HEK293 (cell line): ENCODE data around the gene EYA3.

Experiments used
- CTCF ChIA-PET: fragments of 350-600 bp; formaldehyde crosslinking; extraction: SDS; loops from one replicate; lab custom pipeline; 2021; ENCODE audit warnings: antibody characterized with exemption; lab: Yijun Ruan, JAX
- POLR2A ChIA-PET: fragments of 300-600 bp; formaldehyde crosslinking; extraction: SDS; loops from one replicate; lab custom pipeline; 2020; ENCODE audit warnings: antibody characterized with exemption, inconsistent platforms; lab: Yijun Ruan, JAX
- H3K27ac ChIP-seq: fragments of 200-500 bp; sonication (Bioruptor generic); 2 replicates; pipeline ENCODE4 v1.5.1; 2014; ENCODE audit warnings: low read depth, low read length, control low read depth, inconsistent platforms; ENCODE audit errors: extremely low read depth
- H3K36me3 ChIP-seq, 2 experiments: fragments of 200-500 bp in 1 of 2; sonication (Bioruptor generic) in 1 of 2; 1 replicate in 1 of 2; 2 replicates in 1 of 2; pipeline ENCODE4 v1.5.1; 2014 to 2017; ENCODE audit warnings: inconsistent platforms in 2 of 2, low read length in 2 of 2; ENCODE audit not compliant: control insufficient read depth in 2 of 2, insufficient read depth in 1 of 2
- H3K4me1 ChIP-seq: fragments of 200-500 bp; sonication (Bioruptor generic); 2 replicates; pipeline ENCODE4 v1.5.1; 2014; ENCODE audit warnings: mild to moderate bottlenecking, low read length, inconsistent platforms; ENCODE audit not compliant: control insufficient read depth, insufficient read depth
- H3K4me3 ChIP-seq: 2 replicates; pipeline ENCODE4 v1.5.1; 2011; ENCODE audit warnings: low read depth, mild to moderate bottlenecking, control low read depth, low read length, moderate library complexity
- H3K9me3 ChIP-seq: fragments of 200-500 bp; sonication (Bioruptor generic); 2 replicates; pipeline ENCODE4 v1.5.1; 2014; ENCODE audit warnings: low read depth, low read length, inconsistent platforms; ENCODE audit not compliant: control insufficient read depth, insufficient read depth
- CTCF ChIP-seq: fragments of 450-650 bp; formaldehyde crosslinking; IDR thresholded peaks from 2 replicates; pipeline ENCODE4 v1.5.1; 2016; ENCODE audit warnings: missing biosample characterization, missing genetic modification characterization
- ZEB2 ChIP-seq: fragments of 450-650 bp; formaldehyde crosslinking; IDR thresholded peaks from 2 replicates; pipeline ENCODE4 v1.5.1; 2016; ENCODE audit warnings: missing biosample characterization, missing genetic modification characterization
- ZIC2 ChIP-seq: fragments of 450-650 bp; formaldehyde crosslinking; IDR thresholded peaks from 2 replicates; pipeline ENCODE4 v1.5.1; 2016; ENCODE audit warnings: missing biosample characterization, missing genetic modification characterization
- ZNF133 ChIP-seq: fragments of 450-650 bp; formaldehyde crosslinking; IDR thresholded peaks from 2 replicates; pipeline ENCODE4 v1.5.1; 2016; ENCODE audit warnings: missing biosample characterization, missing genetic modification characterization
- ZNF146 ChIP-seq: fragments of 450-650 bp; formaldehyde crosslinking; IDR thresholded peaks from 2 replicates; pipeline ENCODE4 v1.5.1; 2016; ENCODE audit warnings: missing biosample characterization, missing genetic modification characterization
- ZNF266 ChIP-seq: fragments of 450-650 bp; formaldehyde crosslinking; IDR thresholded peaks from 2 replicates; pipeline ENCODE4 v1.5.1; 2016; ENCODE audit warnings: missing biosample characterization, missing genetic modification characterization, low read depth
- ZNF416 ChIP-seq: fragments of 450-650 bp; formaldehyde crosslinking; IDR thresholded peaks from 2 replicates; pipeline ENCODE4 v1.5.1; 2016; ENCODE audit warnings: missing biosample characterization, missing genetic modification characterization
- ZNF423 ChIP-seq: fragments of 450-650 bp; formaldehyde crosslinking; IDR thresholded peaks from 2 replicates; pipeline ENCODE4 v1.5.1; 2016; ENCODE audit warnings: missing biosample characterization, missing genetic modification characterization
- ZNF530 ChIP-seq: fragments of 450-650 bp; formaldehyde crosslinking; IDR thresholded peaks from 2 replicates; pipeline ENCODE4 v1.5.1; 2016; ENCODE audit warnings: low read depth, missing biosample characterization, missing genetic modification characterization
- ZNF558 ChIP-seq: fragments of 450-650 bp; formaldehyde crosslinking; IDR thresholded peaks from 2 replicates; pipeline ENCODE4 v1.5.1; 2016; ENCODE audit warnings: missing biosample characterization, missing genetic modification characterization
- ZNF596 ChIP-seq: fragments of 450-650 bp; IDR thresholded peaks from 2 replicates; pipeline ENCODE4 v1.5.0; 2018; ENCODE audit warnings: missing biosample characterization, mild to moderate bottlenecking, missing genetic modification characterization, moderate library complexity
- ZNF645 ChIP-seq: fragments of 450-650 bp; formaldehyde crosslinking; IDR thresholded peaks from 2 replicates; pipeline ENCODE4; 2016; ENCODE audit warnings: missing biosample characterization, missing genetic modification characterization
- ZNF654 ChIP-seq: fragments of 450-650 bp; formaldehyde crosslinking; IDR thresholded peaks from 2 replicates; pipeline ENCODE4 v1.5.1; 2016; ENCODE audit warnings: low read depth, missing biosample characterization, missing genetic modification characterization
- ZNF701 ChIP-seq: fragments of 450-650 bp; formaldehyde crosslinking; IDR thresholded peaks from 2 replicates; pipeline ENCODE4 v1.5.1; 2016; ENCODE audit warnings: missing biosample characterization, missing genetic modification characterization
- ZNF747 ChIP-seq: fragments of 450-650 bp; formaldehyde crosslinking; IDR thresholded peaks from 2 replicates; pipeline ENCODE4 v1.5.1; 2016; ENCODE audit warnings: missing biosample characterization, missing genetic modification characterization
- TF ChIP-seq, protein P1 (sequence below): fragments of 450-650 bp; IDR thresholded peaks from 2 replicates; pipeline ENCODE4 v1.5.1; 2018; ENCODE audit warnings: missing biosample characterization, missing genetic modification characterization
- TF ChIP-seq, protein P2 (sequence below): fragments of 450-650 bp; formaldehyde crosslinking; IDR thresholded peaks from 2 replicates; pipeline ENCODE4 v1.5.1; 2016; ENCODE audit warnings: missing biosample characterization, missing genetic modification characterization

EYA3 gene

DNA sequence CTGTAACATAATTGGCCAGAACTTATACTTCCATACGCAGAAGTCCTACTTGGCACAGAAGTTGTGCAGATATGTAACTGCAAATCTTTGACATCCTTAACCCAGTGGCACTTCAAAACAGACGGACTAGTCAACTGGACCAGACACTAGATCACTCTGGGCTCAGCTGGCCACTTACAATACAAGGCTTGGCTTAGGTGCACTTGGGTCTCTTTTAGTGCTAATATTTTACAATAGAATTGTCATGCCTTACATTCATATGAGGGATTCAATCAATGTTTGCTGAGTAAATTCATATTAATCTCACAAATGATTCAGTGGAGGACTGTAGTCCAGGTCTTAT lies 108.6 kb downstream of the EYA3 start:
- no peaks in the 10 kb centered on the region for H3K4me1 ChIP-seq
- H3K27ac ChIP-seq, result no peak overlapping the region
- no peaks in the 10 kb centered on the region for H3K9me3 ChIP-seq
- TF ChIP-seq ZNF266 (tag by site-specific recombination), result no peak
- no peak for TF ChIP-seq ZEB2 (tag by site-specific recombination)
- no peak for TF ChIP-seq ZNF530 (tag by site-specific recombination)
- TF ChIP-seq ZNF747, result no peak
- no peak for TF ChIP-seq ZNF146 (tag by site-specific recombination)
- ChIA-PET POLR2A (no interaction called here), CTCF (interaction anchor here (0.6 to 5.9 kb wide), 19 partner anchors 9 to 1060 kb away, joined by 3 to 30 read pairs (median 4); partner anchors contain the start of gene XKR8)
- H3K36me3 ChIP-seq, result peaks cover 0 to 23% of the 10 kb centered on the region in 2 experiments; a peak in 1 of 3 replicates
- H3K4me3 ChIP-seq, result no peak overlapping the region

DNA sequence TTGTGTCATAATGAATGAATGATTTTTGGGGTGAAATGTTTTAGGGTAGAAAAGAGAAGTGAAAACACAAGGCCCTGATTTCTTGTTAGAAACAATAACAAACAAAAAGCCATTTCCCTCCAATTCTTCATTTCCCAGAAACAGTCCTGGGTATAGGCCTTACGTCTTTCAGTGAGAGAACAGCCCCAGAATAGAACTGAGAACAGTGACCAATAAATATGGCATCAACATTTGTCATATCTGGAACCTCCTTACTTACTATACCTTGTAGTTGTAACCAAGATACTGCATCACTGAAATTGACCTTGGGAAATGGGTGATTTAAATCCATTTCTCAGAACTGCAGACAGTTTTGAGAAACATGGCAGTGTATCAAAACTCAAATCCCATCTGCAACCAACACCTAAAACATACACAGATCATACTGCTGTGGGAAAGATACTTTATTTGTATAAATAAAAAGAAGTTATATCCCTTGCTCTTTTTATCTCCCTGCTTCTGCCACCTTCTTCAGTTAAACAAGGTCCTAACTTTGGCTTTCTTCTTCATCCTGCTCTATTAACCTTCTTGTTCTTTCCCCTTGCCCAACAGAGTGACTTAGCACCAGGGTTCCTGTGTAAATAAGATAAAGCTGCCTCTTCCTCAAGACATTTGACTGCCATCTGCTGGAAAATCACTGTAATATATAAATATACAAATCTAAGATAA lies 109.1 kb downstream of the EYA3 start:
- Histone ChIP-seq H3K36me3 (peaks cover 0 to 28% of the 10 kb centered on the region in 2 experiments; a peak in 1 of 3 replicates), H3K9me3 (no peaks in the 10 kb centered on the region), H3K4me1 (no peaks in the 10 kb centered on the region), H3K4me3 (no peak overlapping the region), H3K27ac (no peak overlapping the region)
- CTCF ChIA-PET, result interaction anchor here (0.6 to 5.9 kb wide), 17 partner anchors 8 to 1060 kb away, joined by 3 to 30 read pairs (median 4); partner anchors contain the start of gene XKR8
- no peak for TF ChIP-seq ZNF133 (tag by site-specific recombination)
- TF ChIP-seq CTCF (tag by site-specific recombination), result peak; percentile 44; the same call in 1 of the 2 replicates
- 0 out of 2 replicates have a peak, but pooled peaks have one; percentile 22 for TF ChIP-seq ZNF558 (tag by site-specific recombination)
- peak; percentile 76 for TF ChIP-seq ZNF654 (tag by site-specific recombination)
- no peak for TF ChIP-seq ZNF701 (tag by site-specific recombination)
- TF ChIP-seq, protein P1, sequence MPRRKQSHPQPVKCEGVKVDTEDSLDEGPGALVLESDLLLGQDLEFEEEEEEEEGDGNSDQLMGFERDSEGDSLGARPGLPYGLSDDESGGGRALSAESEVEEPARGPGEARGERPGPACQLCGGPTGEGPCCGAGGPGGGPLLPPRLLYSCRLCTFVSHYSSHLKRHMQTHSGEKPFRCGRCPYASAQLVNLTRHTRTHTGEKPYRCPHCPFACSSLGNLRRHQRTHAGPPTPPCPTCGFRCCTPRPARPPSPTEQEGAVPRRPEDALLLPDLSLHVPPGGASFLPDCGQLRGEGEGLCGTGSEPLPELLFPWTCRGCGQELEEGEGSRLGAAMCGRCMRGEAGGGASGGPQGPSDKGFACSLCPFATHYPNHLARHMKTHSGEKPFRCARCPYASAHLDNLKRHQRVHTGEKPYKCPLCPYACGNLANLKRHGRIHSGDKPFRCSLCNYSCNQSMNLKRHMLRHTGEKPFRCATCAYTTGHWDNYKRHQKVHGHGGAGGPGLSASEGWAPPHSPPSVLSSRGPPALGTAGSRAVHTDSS (tag by site-specific recombination), result peak; percentile 41; the same call in 1 of the 2 replicates
- TF ChIP-seq ZNF146 (tag by site-specific recombination), result no peak
- POLR2A ChIA-PET, result no interaction called here

DNA sequence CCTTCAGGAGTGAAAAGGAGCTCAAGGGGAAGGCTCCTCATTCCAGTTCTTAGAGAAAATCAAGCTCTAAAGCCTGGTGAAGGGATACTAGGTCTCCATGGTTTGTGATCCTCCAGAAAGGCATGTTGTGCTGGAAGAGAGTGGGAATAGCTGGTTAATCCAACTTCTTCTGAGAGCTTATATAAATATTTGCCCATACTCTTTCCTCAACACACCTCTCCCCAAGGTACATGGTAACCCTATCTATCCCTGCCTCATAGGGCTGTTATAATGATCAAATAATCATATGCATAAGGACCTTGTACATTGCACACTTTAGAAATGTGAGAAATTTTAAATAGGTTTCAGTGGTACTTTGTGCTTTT lies 114.0 kb downstream of the EYA3 start:
- TF ChIP-seq ZNF416 (tag by site-specific recombination), result no peak
- Histone ChIP-seq H3K27ac (no peak overlapping the region), H3K36me3 (peaks cover 0 to 60% of the 10 kb centered on the region in 2 experiments; a peak in 1 of 3 replicates), H3K4me3 (no peak overlapping the region), H3K4me1 (peaks cover 7% of the 10 kb centered on the region), H3K9me3 (no peaks in the 10 kb centered on the region)
- ChIA-PET POLR2A (no interaction called here), CTCF (interaction anchor here (1.1 to 1.3 kb wide), 3 partner anchors 10 to 35 kb away, joined by 3 to 4 read pairs (median 4); no protein-coding TSS in a partner anchor)

- CTCF ChIA-PET, result interaction anchor here (0.9 to 1.3 kb wide), 4 partner anchors 10 to 34 kb away, joined by 3 to 4 read pairs (median 4); no protein-coding TSS in a partner anchor
- Histone ChIP-seq H3K36me3 (peaks cover 0 to 61% of the 10 kb centered on the region in 2 experiments; a peak in 1 of 3 replicates), H3K27ac (no peak overlapping the region), H3K9me3 (no peaks in the 10 kb centered on the region), H3K4me3 (no peak overlapping the region), H3K4me1 (peaks cover 7% of the 10 kb centered on the region)
- POLR2A ChIA-PET, result no interaction called here
- TF ChIP-seq ZNF645 (tag by site-specific recombination) (no peak), ZNF423 (no peak), ZIC2 (tag by site-specific recombination) (no peak), ZNF596 (tag by site-specific recombination) (0 out of 2 replicates have a peak, but pooled peaks have one; percentile 55)
- TF ChIP-seq, protein P2, sequence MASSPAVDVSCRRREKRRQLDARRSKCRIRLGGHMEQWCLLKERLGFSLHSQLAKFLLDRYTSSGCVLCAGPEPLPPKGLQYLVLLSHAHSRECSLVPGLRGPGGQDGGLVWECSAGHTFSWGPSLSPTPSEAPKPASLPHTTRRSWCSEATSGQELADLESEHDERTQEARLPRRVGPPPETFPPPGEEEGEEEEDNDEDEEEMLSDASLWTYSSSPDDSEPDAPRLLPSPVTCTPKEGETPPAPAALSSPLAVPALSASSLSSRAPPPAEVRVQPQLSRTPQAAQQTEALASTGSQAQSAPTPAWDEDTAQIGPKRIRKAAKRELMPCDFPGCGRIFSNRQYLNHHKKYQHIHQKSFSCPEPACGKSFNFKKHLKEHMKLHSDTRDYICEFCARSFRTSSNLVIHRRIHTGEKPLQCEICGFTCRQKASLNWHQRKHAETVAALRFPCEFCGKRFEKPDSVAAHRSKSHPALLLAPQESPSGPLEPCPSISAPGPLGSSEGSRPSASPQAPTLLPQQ (tag by site-specific recombination), result no peak
Measured at GRCh38 chr1:27973771-27974416, 114.5 kb downstream of the EYA3 start.
